Measurements from ENCODE around the gene POU6F2.

GRCh38 chr7:39102234-39102633 lies 124.5 kb downstream of the POU6F2 start:
- TF ChIP-seq, protein P1, sequence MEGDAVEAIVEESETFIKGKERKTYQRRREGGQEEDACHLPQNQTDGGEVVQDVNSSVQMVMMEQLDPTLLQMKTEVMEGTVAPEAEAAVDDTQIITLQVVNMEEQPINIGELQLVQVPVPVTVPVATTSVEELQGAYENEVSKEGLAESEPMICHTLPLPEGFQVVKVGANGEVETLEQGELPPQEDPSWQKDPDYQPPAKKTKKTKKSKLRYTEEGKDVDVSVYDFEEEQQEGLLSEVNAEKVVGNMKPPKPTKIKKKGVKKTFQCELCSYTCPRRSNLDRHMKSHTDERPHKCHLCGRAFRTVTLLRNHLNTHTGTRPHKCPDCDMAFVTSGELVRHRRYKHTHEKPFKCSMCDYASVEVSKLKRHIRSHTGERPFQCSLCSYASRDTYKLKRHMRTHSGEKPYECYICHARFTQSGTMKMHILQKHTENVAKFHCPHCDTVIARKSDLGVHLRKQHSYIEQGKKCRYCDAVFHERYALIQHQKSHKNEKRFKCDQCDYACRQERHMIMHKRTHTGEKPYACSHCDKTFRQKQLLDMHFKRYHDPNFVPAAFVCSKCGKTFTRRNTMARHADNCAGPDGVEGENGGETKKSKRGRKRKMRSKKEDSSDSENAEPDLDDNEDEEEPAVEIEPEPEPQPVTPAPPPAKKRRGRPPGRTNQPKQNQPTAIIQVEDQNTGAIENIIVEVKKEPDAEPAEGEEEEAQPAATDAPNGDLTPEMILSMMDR (conservative IDR thresholded peaks at IDR 0.05; ENCODE audit: low read depth, low read length): no peak
- no peak for TF ChIP-seq EZH2 (IDR thresholded peaks at IDR 0.05; ENCODE audit: borderline replicate concordance, low read depth, low read length, poor library complexity, severe bottlenecking)

All from A673 (cell line).